Measurements from ENCODE around the gene MINDY4. TPM values are rescaled to one million over a fixed set of nuclear protein-coding genes. Genes with fewer than 3 reads are reported as not detected.

Gene MINDY4
- total and polyA plus RNA-seq, 2 of the 8 experiments (the other 6 are each of a cell fraction or from before 2014, with no cell fraction given) = 1.3 to 3.6 TPM

DNA sequence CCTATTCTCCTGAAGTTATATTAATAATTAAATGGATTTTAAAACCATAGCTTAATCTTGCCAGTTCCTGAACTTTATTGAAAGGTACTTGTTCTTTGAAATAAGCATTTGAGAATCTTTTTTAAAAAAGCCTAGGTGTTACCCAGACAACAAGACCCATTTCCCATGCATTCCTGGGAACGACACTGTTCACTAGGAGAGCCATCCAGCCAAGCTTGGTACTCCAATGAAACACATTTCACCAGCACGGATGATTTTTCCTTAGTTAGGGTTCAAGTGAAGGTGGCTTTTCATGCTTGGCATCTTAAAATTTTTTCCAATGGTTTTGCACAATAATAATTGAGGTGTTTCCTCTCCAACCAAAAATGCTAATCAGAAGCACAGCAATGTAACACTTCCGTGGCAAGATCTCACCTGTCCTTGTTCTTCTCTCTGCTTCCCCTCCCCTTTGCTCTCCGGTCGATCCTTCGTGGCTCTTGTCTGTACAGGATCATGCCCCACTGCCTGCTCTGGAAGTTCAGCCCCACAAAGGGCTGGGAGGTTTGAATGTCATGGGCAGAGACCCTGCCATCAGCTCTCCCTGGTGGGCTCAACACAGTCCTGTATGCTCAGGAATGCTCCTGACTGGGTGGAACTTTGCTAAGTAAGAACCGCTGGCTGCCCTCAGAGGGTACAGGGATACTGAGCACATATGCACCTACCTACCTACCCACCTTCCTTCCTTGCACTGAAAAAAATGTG lies 70.8 kb downstream of the MINDY4 start (continued):
- TF ChIP-seq, protein P1, sequence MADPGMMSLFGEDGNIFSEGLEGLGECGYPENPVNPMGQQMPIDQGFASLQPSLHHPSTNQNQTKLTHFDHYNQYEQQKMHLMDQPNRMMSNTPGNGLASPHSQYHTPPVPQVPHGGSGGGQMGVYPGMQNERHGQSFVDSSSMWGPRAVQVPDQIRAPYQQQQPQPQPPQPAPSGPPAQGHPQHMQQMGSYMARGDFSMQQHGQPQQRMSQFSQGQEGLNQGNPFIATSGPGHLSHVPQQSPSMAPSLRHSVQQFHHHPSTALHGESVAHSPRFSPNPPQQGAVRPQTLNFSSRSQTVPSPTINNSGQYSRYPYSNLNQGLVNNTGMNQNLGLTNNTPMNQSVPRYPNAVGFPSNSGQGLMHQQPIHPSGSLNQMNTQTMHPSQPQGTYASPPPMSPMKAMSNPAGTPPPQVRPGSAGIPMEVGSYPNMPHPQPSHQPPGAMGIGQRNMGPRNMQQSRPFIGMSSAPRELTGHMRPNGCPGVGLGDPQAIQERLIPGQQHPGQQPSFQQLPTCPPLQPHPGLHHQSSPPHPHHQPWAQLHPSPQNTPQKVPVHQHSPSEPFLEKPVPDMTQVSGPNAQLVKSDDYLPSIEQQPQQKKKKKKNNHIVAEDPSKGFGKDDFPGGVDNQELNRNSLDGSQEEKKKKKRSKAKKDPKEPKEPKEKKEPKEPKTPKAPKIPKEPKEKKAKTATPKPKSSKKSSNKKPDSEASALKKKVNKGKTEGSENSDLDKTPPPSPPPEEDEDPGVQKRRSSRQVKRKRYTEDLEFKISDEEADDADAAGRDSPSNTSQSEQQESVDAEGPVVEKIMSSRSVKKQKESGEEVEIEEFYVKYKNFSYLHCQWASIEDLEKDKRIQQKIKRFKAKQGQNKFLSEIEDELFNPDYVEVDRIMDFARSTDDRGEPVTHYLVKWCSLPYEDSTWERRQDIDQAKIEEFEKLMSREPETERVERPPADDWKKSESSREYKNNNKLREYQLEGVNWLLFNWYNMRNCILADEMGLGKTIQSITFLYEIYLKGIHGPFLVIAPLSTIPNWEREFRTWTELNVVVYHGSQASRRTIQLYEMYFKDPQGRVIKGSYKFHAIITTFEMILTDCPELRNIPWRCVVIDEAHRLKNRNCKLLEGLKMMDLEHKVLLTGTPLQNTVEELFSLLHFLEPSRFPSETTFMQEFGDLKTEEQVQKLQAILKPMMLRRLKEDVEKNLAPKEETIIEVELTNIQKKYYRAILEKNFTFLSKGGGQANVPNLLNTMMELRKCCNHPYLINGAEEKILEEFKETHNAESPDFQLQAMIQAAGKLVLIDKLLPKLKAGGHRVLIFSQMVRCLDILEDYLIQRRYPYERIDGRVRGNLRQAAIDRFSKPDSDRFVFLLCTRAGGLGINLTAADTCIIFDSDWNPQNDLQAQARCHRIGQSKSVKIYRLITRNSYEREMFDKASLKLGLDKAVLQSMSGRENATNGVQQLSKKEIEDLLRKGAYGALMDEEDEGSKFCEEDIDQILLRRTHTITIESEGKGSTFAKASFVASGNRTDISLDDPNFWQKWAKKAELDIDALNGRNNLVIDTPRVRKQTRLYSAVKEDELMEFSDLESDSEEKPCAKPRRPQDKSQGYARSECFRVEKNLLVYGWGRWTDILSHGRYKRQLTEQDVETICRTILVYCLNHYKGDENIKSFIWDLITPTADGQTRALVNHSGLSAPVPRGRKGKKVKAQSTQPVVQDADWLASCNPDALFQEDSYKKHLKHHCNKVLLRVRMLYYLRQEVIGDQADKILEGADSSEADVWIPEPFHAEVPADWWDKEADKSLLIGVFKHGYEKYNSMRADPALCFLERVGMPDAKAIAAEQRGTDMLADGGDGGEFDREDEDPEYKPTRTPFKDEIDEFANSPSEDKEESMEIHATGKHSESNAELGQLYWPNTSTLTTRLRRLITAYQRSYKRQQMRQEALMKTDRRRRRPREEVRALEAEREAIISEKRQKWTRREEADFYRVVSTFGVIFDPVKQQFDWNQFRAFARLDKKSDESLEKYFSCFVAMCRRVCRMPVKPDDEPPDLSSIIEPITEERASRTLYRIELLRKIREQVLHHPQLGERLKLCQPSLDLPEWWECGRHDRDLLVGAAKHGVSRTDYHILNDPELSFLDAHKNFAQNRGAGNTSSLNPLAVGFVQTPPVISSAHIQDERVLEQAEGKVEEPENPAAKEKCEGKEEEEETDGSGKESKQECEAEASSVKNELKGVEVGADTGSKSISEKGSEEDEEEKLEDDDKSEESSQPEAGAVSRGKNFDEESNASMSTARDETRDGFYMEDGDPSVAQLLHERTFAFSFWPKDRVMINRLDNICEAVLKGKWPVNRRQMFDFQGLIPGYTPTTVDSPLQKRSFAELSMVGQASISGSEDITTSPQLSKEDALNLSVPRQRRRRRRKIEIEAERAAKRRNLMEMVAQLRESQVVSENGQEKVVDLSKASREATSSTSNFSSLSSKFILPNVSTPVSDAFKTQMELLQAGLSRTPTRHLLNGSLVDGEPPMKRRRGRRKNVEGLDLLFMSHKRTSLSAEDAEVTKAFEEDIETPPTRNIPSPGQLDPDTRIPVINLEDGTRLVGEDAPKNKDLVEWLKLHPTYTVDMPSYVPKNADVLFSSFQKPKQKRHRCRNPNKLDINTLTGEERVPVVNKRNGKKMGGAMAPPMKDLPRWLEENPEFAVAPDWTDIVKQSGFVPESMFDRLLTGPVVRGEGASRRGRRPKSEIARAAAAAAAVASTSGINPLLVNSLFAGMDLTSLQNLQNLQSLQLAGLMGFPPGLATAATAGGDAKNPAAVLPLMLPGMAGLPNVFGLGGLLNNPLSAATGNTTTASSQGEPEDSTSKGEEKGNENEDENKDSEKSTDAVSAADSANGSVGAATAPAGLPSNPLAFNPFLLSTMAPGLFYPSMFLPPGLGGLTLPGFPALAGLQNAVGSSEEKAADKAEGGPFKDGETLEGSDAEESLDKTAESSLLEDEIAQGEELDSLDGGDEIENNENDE (IDR thresholded peaks at IDR 0.05; ENCODE audit: insufficient replicate concordance, low read length) = no peak
- TF ChIP-seq RXRA (IDR thresholded peaks at IDR 0.05; ENCODE audit: insufficient read depth, low read depth, low read length) = no peak

Measured in H1 (cell line).